A673 (cell line): ENCODE measurements around the gene FHIP2A. TPM values are rescaled to one million over a fixed set of nuclear protein-coding genes. Genes with fewer than 3 reads are reported as not detected.

Experiments
- BruUV-seq: library from RNA; stranded (reverse); fragments of 400-500 nt; replicated peaks from 2 replicates; lab custom pipeline; 2021; lab: Mats Ljungman, UMichigan
- CTCF ChIA-PET: fragments of 300-600 bp; sonication (Branson Sonifier 250); formaldehyde crosslinking; loops from one replicate; lab custom pipeline; 2022; ENCODE audit warnings: antibody characterized with exemption; lab: Charles Lee
- POLR2A ChIA-PET: fragments of 300-600 bp; sonication (Branson Sonifier 250); formaldehyde crosslinking; loops from one replicate; lab custom pipeline; 2022; ENCODE audit warnings: antibody characterized with exemption; ENCODE audit not compliant: low non-redundant PET; lab: Charles Lee
- DNase-seq: peaks from one replicate; pipeline ENCODE4 v3.0.0-alpha.2; 2015; ENCODE audit warnings: low spot score
- H3K27ac ChIP-seq: fragments of 200-600 bp; sonication (generic); 2 replicates; pipeline ENCODE4 v1.5.1; 2016; ENCODE audit warnings: mixed run types, low read depth, mild to moderate bottlenecking, mixed read lengths, antibody characterized with exemption, low read length; ENCODE audit not compliant: poor library complexity, severe bottlenecking
- H3K27me3 ChIP-seq: fragments of 200-600 bp; sonication (generic); replicated peaks from 2 replicates; pipeline ENCODE4 v1.6.1; 2017; ENCODE audit warnings: mixed run types, low read depth, mild to moderate bottlenecking, mixed read lengths, antibody characterized with exemption, low read length; ENCODE audit not compliant: insufficient read depth, poor library complexity
- H3K36me3 ChIP-seq: fragments of 200-600 bp; sonication (generic); 2 replicates; pipeline ENCODE4 v1.6.1; 2016; ENCODE audit warnings: mixed run types, mild to moderate bottlenecking, mixed read lengths, antibody characterized with exemption, low read length; ENCODE audit not compliant: insufficient read depth, poor library complexity, severe bottlenecking
- H3K4me1 ChIP-seq: fragments of 200-600 bp; sonication (generic); 2 replicates; pipeline ENCODE4 v1.6.1; 2017; ENCODE audit warnings: mixed run types, mild to moderate bottlenecking, mixed read lengths, antibody characterized with exemption, low read length; ENCODE audit not compliant: insufficient read depth, poor library complexity, severe bottlenecking
- H3K4me3 ChIP-seq: fragments of 200-600 bp; sonication (generic); 2 replicates; pipeline ENCODE4 v1.5.1; 2016; ENCODE audit warnings: low read depth, mixed run types, mild to moderate bottlenecking, mixed read lengths, low read length; ENCODE audit not compliant: poor library complexity, severe bottlenecking
- H3K9me3 ChIP-seq: fragments of 200-600 bp; sonication (generic); 2 replicates; pipeline ENCODE4 v1.6.1; 2016; ENCODE audit warnings: mixed run types, low read depth, mild to moderate bottlenecking, mixed read lengths, antibody characterized with exemption, low read length; ENCODE audit not compliant: poor library complexity, severe bottlenecking
- CTCF ChIP-seq: fragments of 300-800, 200-600 bp; sonication (generic); conservative IDR thresholded peaks from 2 replicates; pipeline ENCODE4 v1.5.1; 2017; ENCODE audit warnings: low read depth, mild to moderate bottlenecking, antibody characterized with exemption, low read length, moderate library complexity, mixed read lengths
- EZH2 ChIP-seq: fragments of 200-600 bp; sonication (generic); IDR thresholded peaks from 2 replicates; pipeline ENCODE4 v1.6.1; 2017; ENCODE audit warnings: borderline replicate concordance, low read depth, mild to moderate bottlenecking, mixed read lengths, antibody characterized with exemption, low read length; ENCODE audit not compliant: poor library complexity, severe bottlenecking
- intact Hi-C: fragments of 100-400 bp; cut with micrococcal nuclease; formaldehyde crosslinking; loops from one replicate; pipeline ENCODE4 v1.10.0; 2022; ENCODE audit not compliant: unreplicated experiment
- total RNA-seq: library from RNA; stranded (reverse); gene quantifications from 2 replicates; pipeline ENCODE4 v1.2.3, GENCODE V29; 2021

FHIP2A gene
- total RNA-seq, 1 experiment from 2014 or later, result 14.4 TPM

GRCh38 chr10:114870486-114870885, 48.9 kb downstream of the FHIP2A start:
- no peak overlapping the region for H3K27ac ChIP-seq
- no TSS peak for BruUV-seq
- intact Hi-C loops, result loop anchor here (10.0 kb wide), 1 partner anchor 544 kb away; no protein-coding TSS in a partner anchor
- no peak overlapping the region for H3K4me3 ChIP-seq
- CTCF ChIA-PET, result interaction anchor here (1.5 kb wide), 1 partner anchor 9 kb away, joined by 4 read pairs; no protein-coding TSS in a partner anchor
- H3K4me1 ChIP-seq, result no peaks in the 10 kb centered on the region
- no peaks in the 10 kb centered on the region for H3K36me3 ChIP-seq
- TF ChIP-seq EZH2 (no peak), CTCF (no peak)
- no peak for DNase-seq
- no peaks in the 10 kb centered on the region for H3K27me3 ChIP-seq
- H3K9me3 ChIP-seq, result no peaks in the 10 kb centered on the region
- POLR2A ChIA-PET, result no interaction called here

GRCh38 chr10:114871379-114871778, 49.8 kb downstream of the FHIP2A start:
- Histone ChIP-seq H3K9me3 (no peaks in the 10 kb centered on the region), H3K27me3 (no peaks in the 10 kb centered on the region), H3K4me1 (no peaks in the 10 kb centered on the region), H3K36me3 (no peaks in the 10 kb centered on the region), H3K4me3 (no peak overlapping the region), H3K27ac (no peak overlapping the region)
- DNase-seq, result no peak
- no TSS peak for BruUV-seq
- intact Hi-C loops, result loop anchor here (10.0 kb wide), 1 partner anchor 543 kb away; no protein-coding TSS in a partner anchor
- TF ChIP-seq EZH2 (no peak), CTCF (no peak)
- CTCF ChIA-PET, result no interaction called here
- POLR2A ChIA-PET, result no interaction called here

Other genes starting within 250 kb of the FHIP2A start
- gene ABLIM1, start 163.5 kb upstream of the FHIP2A start, total RNA-seq, result 34.0 and 38.3 TPM in 2 replicates
- gene TRUB1, start 116.4 kb downstream of the FHIP2A start, total RNA-seq, result 29.6 and 30.0 TPM in 2 replicates